CD4-positive, alpha-beta T cell treated with Interleukin-6 for 4 hours (primary cell): ENCODE data around the gene LMBR1.
"Not testable (repeated sequence)": the region's sequence is repeated elsewhere in the genome, so short reads cannot be mapped to it uniquely, and the experiment has no call there.

Experiments used
- DNase-seq: peaks from one replicate; pipeline ENCODE4 v3.0.0-alpha.2; 2020; ENCODE audit warnings: mixed read lengths

The LMBR1 gene

GRCh38 chr7:156845379-156846101 lies 47.4 kb downstream of the LMBR1 start:
- DNase-seq: no peak

GRCh38 chr7:156843582-156843981 lies 49.4 kb downstream of the LMBR1 start:
- DNase-seq: not testable (repeated sequence)

- DNase-seq: no peak
Observed at GRCh38 chr7:156843157-156843556, 49.8 kb downstream of the LMBR1 start.

GRCh38 chr7:156842740-156843140 lies 50.2 kb downstream of the LMBR1 start:
- DNase-seq: no peak

- no peak for DNase-seq
Observed at GRCh38 chr7:156842317-156842716, 50.7 kb downstream of the LMBR1 start.

- DNase-seq: no peak
Observed at GRCh38 chr7:156841497-156841896, 51.5 kb downstream of the LMBR1 start.

- DNase-seq: no peak
Observed at GRCh38 chr7:156840134-156840533, 52.8 kb downstream of the LMBR1 start.

GRCh38 chr7:156836443-156836842 lies 56.5 kb downstream of the LMBR1 start:
- DNase-seq: no peak

- no peak for DNase-seq
Observed at GRCh38 chr7:156834462-156834861, 58.5 kb downstream of the LMBR1 start.

- DNase-seq: no peak
Observed at GRCh38 chr7:156833312-156833711, 59.7 kb downstream of the LMBR1 start.

GRCh38 chr7:156832195-156832877 lies 60.6 kb downstream of the LMBR1 start:
- DNase-seq: no peak

- DNase-seq: no peak
Observed at GRCh38 chr7:156829669-156830336, 63.2 kb downstream of the LMBR1 start.

GRCh38 chr7:156827587-156828203 lies 65.3 kb downstream of the LMBR1 start:
- DNase-seq: no peak

- no peak for DNase-seq
Observed at GRCh38 chr7:156823435-156823834, 69.5 kb downstream of the LMBR1 start.

- no peak for DNase-seq
Observed at GRCh38 chr7:156820445-156821063, 72.4 kb downstream of the LMBR1 start.

- no peak for DNase-seq
Observed at GRCh38 chr7:156819733-156820295, 73.2 kb downstream of the LMBR1 start.

- DNase-seq: no peak
Observed at GRCh38 chr7:156818133-156818532, 74.8 kb downstream of the LMBR1 start.

GRCh38 chr7:156816943-156817572 lies 75.9 kb downstream of the LMBR1 start:
- no peak for DNase-seq

- no peak for DNase-seq
Observed at GRCh38 chr7:156811706-156812105, 81.3 kb downstream of the LMBR1 start.

- not testable (repeated sequence) for DNase-seq
Observed at GRCh38 chr7:156803656-156804055, 89.3 kb downstream of the LMBR1 start.

GRCh38 chr7:156802214-156802613 lies 90.8 kb downstream of the LMBR1 start:
- DNase-seq: no peak

GRCh38 chr7:156795415-156795814 lies 97.6 kb downstream of the LMBR1 start:
- no peak for DNase-seq
